ENCODE data around the gene ACOT12.

ACOT12 gene

GRCh38 chr5:81303563-81303962 lies 90.4 kb downstream of the ACOT12 start:
- no peak for TF ChIP-seq GATA2 (IDR thresholded peaks at IDR 0.05; ENCODE audit: low read depth, low read length)
- no peak for TF ChIP-seq GATA3 (IDR thresholded peaks at IDR 0.05; ENCODE audit: low read depth, low read length)

- TF ChIP-seq GATA2 (IDR thresholded peaks at IDR 0.05; ENCODE audit: low read depth, low read length), result no peak
- TF ChIP-seq GATA3 (IDR thresholded peaks at IDR 0.05; ENCODE audit: low read depth, low read length), result no peak
Observed at GRCh38 chr5:81302596-81302995, 91.3 kb downstream of the ACOT12 start.

GRCh38 chr5:81301271-81302015 lies 92.5 kb downstream of the ACOT12 start, which contains the start of gene ZCCHC9:
Gene ZCCHC9 (plus strand): TSS chr5:81301587. CDS start chr5:81304758, 3,171 bp downstream.
- TF ChIP-seq GATA2 (IDR thresholded peaks at IDR 0.05; ENCODE audit: low read depth, low read length) (no peak), GATA3 (IDR thresholded peaks at IDR 0.05; ENCODE audit: low read depth, low read length) (no peak)

GRCh38 chr5:81300921-81301270 lies 93.0 kb downstream of the ACOT12 start:
- no peak for TF ChIP-seq GATA2 (IDR thresholded peaks at IDR 0.05; ENCODE audit: low read depth, low read length)
- no peak for TF ChIP-seq GATA3 (IDR thresholded peaks at IDR 0.05; ENCODE audit: low read depth, low read length)

GRCh38 chr5:81297531-81297930 lies 96.4 kb downstream of the ACOT12 start:
- TF ChIP-seq GATA2 (IDR thresholded peaks at IDR 0.05; ENCODE audit: low read depth, low read length) (no peak), GATA3 (IDR thresholded peaks at IDR 0.05; ENCODE audit: low read depth, low read length) (no peak)

- TF ChIP-seq GATA3 (IDR thresholded peaks at IDR 0.05; ENCODE audit: low read depth, low read length) (no peak), GATA2 (IDR thresholded peaks at IDR 0.05; ENCODE audit: low read depth, low read length) (no peak)
Observed at GRCh38 chr5:81292130-81292529, 101.8 kb downstream of the ACOT12 start.

GRCh38 chr5:81290146-81290545 lies 103.8 kb downstream of the ACOT12 start:
- TF ChIP-seq GATA2 (IDR thresholded peaks at IDR 0.05; ENCODE audit: low read depth, low read length) (no peak), GATA3 (IDR thresholded peaks at IDR 0.05; ENCODE audit: low read depth, low read length) (no peak)

- TF ChIP-seq GATA3 (IDR thresholded peaks at IDR 0.05; ENCODE audit: low read depth, low read length), result no peak
- no peak for TF ChIP-seq GATA2 (IDR thresholded peaks at IDR 0.05; ENCODE audit: low read depth, low read length)
Observed at GRCh38 chr5:81288021-81288433, 105.9 kb downstream of the ACOT12 start.

GRCh38 chr5:81286059-81286617 lies 107.8 kb downstream of the ACOT12 start:
- TF ChIP-seq GATA3 (IDR thresholded peaks at IDR 0.05; ENCODE audit: low read depth, low read length) (no peak), GATA2 (IDR thresholded peaks at IDR 0.05; ENCODE audit: low read depth, low read length) (no peak)

- TF ChIP-seq GATA3 (IDR thresholded peaks at IDR 0.05; ENCODE audit: low read depth, low read length) (no peak), GATA2 (IDR thresholded peaks at IDR 0.05; ENCODE audit: low read depth, low read length) (no peak)
Observed at GRCh38 chr5:81283976-81284375, 110.0 kb downstream of the ACOT12 start.
